Pons (tissue), 1 donor: ENCODE measurements around the gene GAB2.

Experiments
- DNase-seq: peaks from one replicate; pipeline ENCODE4 v3.0.0-alpha.2; 2016; ENCODE audit warnings: low spot score

GAB2 gene

DNA sequence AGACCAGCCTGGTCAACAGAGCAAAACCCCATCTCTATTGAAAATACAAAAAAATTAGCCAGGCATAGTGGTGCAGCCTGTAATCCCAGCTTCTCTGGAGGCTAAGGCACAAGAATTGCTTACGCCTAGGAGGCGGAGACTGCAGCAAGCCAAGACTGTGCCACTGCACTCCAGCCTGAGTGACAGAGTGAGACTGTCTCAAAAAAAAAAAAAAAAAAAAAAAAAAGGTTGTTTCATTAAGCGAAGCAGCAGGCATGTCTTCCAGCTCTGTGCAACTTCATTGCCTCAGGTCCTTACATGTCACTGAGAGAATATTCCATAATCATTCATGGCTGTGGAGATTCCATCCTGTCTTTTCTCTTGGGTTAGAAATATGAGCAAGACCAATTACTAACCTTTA lies 16.9 kb downstream of the GAB2 start:
- DNase-seq: no peak

DNA sequence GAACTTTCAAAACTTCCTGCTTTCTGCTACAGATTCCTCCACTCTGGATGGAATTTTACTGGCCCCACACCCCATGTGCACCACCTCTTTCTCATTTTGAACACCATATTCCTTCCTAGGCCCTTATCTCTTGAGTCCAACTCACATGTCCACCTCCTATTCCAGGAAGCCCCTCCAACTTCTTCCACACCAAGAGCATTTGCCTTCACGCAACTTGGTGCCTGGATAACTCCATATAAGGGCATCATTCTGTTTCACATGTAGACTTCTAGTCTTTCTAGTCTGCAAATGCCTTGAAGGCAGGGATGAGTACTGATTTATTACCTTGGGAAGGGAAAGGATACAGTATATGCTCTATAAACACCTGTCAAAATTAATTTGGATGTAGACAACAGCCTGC lies 17.5 kb downstream of the GAB2 start:
- no peak for DNase-seq

DNA sequence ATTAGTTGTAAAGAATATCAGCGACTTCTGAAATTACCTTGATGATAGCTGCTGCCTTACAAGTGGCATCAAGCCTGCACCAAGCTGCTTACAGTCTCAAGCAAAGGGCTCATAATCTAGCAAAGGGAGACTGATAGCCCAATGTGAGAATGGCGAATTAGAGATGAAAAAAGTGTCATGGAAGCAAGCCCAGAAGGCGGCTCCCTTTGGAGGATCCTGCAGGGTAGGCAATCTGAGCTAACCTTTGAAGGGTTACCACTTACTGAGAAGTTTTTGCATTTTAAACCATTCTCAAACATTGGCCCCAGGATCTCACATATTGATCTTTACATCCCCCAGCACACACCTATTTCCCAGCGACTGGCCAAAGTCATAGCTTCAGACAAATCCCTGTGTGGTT lies 18.5 kb downstream of the GAB2 start:
- DNase-seq: no peak

DNA sequence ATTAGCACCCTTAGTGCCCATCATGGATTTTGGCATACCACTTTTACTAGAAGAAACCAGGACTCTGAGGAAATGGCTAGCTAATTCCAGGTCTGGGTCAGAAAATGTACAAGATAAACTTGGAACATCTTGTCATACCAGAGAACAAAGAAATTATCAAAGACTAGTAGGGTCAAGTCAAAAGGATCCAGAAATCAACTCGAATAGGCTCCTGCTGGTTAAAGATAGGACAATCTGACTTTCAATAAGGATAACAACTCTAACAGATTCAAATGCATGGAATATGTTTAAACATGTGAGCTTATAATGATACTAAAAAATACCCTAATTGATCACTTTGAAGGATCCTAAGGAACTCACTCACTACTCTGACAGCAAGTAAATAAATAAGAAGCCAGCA lies 18.9 kb downstream of the GAB2 start:
- no peak for DNase-seq

DNA sequence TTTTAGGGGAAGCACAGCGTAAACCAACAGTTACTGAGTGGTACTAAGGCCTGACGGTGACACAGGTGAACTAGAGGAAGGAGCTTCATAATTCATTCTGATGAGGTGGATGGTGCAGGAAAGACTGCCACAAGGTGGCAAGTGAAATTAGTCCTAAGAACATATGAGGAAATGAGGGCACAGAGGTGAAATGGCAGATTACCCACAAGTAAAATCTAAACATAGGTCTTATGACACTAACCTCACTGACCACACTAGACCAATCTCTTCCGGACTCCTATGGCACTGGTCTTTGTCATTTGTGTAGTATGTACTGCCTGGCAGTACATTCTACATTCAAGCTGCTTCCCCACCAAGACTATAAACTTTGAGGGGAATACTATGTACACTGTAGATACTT lies 20.2 kb downstream of the GAB2 start:
- no peak for DNase-seq

DNA sequence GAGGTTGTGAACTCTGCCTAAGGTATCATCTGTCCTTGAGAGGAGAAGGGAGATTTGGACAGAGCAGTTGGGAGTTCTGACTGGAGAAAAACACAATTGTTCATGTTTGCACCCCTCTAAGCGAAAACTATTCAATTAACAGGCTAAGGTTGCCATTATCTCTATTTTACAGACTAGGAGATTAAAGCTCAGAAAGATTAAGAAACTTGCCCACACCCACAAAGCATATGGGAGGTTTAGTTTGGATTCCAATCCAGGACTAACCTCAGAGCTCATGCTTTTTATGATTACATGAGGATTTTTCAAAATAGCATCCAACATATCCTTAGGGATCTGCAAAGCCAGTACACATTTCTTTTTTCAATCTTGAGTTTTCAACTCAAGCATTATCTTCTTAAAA lies 22.0 kb downstream of the GAB2 start:
- DNase-seq: no peak

DNA sequence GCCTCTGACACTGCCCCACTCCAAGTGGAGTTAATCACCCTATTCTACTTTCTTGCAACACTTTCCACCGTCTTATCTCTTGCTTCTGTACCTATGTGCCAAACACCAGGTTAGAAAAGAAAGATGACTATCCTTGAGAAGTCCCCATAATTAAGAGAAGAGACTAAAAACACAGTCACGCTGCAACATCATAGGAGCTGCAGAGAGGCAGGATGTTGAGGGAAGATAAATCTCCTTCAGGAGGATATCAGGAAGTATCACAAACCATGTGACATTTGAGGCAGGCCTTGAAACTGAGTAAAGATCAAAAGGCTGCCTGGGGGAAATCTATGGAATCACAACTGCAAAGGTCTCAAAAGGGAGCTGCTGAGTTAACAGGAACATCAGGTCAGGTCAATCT lies 24.8 kb downstream of the GAB2 start:
- DNase-seq: no peak

DNA sequence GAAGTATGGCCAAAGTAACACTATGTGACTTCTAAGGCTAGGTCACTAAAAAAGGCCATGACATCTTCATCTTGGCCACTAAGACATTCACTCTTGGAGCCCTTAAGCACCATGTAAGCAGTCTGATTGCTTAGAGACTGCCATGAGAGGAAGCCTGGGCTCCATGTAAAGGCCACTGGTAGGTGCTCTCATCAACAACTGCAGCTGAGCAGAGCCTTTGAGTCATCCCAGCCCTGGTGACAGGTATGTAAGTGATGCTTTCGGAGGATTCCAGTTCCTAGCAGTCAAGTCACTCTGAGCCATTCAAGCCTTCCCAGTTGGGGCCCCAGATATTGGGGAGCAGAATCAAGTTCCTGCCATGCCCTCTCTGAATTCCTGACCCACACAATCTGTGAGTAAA lies 26.2 kb downstream of the GAB2 start:
- DNase-seq: no peak

DNA sequence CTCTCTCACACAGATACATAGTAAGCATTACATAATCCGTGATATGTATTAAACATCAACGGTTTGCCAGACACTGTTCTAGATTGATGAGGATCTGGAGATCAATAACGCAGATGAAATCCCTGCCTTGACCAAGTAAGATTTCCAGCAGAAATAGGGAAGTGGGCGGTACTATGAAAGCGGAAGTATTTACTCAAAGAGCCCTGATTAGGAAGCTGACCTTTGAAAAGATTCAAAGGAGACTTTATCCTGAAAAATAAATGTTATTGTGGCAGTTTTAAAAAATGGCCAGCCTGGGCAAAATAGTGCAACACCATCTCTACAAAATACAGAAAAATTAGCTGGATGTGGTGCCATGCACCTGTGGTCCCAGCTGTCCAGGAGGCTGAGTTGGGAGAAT lies 26.8 kb downstream of the GAB2 start:
- DNase-seq: peak; percentile 40

DNA sequence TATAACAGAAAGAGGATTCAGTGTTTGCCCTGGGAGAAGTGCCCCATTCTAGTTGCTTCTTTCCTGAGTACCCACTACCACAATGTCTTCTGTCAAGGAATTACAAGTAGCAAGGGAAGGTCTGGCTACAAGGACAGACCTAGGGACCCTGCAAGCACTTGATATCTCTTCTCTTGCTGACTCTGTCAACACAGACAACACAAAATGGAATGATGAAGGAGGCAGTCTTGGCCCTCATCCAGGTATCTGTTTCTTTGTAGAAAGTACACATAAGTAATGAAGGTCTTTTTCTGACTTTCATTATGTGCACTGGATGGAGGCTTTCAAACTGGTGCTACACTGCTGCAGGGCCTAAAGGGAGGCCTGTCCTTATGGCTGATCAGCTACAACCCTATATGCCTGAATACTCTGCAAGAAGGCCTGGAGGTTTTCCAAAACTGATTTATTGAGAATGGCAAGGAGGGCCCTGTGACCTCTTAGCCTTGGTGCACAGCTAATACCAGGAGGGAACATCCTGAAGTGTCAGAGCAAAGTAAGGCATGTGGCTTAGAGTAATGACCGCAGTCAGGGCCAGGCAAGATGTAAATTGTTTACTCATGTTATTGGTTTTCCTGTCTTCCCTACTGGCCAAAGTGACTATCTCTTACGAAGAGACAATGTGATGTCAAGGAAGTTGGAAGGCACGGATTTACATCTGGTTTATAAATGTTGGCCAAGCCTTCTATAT lies 31.2 kb downstream of the GAB2 start:
- DNase-seq: no peak

DNA sequence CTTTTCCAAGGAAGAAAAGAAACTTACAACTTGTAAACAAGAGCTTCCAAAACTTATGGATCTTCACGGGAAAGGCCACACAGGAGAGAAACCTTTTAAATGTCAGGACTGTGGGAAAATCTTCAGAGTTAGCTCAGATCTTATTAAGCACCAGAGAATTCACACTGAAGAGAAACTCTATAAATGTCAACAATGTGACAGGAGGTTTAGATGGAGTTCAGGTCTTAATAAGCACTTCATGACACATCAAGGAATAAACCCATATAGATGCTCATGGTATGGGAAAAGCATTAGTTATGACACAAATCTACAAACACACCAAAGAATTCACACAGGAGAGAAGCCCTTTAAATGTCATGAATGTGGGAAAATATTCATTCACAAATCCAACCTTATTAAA lies 32.4 kb downstream of the GAB2 start:
- DNase-seq: no peak

DNA sequence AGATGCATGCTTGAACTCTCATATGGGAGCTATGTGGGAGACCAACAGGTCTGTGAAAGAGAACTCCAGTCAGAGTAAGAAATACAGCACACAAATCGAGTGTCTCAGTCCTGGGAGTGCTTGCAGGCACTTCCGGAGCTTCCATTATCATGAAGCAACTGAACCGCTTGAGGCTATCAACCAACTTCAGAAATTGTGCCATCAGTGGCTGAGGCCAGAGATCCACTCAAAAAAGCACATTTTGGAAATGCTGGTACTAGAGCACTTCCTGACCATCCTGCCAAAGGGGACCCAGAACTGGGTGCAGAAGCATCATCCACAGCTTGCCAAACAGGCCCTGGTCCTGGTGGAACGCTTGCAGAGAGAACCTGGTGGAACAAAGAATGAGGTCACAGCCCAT lies 33.4 kb downstream of the GAB2 start:
- DNase-seq: no peak

DNA sequence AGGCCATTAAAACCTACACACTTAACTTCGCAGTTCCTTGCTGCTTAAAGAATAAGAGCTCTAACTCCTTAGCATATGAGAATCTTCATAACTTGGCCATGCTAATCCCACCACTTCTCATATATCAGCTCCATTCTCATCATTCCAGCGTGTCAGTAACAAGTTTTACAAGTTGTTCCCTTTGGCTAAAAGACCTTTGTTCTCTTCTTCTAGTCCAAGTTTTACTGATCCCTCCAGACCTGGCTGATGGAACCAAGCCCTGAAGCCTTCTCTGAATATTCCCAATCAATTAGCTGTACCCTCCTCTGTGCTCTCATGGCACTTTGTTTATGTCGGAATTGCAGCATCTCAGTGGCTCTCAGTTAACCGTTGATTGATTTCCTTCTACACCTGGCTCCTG lies 35.8 kb downstream of the GAB2 start:
- no peak for DNase-seq

DNA sequence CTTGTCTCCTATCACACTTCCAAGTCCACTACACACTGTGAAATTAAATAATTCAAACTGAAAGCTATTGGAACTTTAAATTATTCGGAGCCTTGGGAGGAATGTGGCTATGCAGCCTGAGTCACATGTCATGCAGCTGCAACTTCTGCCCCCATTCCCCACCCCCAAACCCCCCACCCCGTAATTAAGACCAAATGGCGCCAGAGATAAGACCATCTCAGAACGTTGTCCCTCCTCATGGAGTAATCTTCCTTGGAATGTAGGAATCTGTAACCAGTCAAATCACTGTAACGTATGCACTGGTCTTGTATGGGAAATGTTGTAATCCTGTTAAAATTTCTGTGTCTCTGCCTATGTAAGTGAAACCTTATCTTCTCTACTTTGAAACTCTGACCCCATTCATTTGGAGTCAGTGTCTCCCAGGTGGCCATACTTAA lies 37.0 kb downstream of the GAB2 start:
- DNase-seq: no peak

DNA sequence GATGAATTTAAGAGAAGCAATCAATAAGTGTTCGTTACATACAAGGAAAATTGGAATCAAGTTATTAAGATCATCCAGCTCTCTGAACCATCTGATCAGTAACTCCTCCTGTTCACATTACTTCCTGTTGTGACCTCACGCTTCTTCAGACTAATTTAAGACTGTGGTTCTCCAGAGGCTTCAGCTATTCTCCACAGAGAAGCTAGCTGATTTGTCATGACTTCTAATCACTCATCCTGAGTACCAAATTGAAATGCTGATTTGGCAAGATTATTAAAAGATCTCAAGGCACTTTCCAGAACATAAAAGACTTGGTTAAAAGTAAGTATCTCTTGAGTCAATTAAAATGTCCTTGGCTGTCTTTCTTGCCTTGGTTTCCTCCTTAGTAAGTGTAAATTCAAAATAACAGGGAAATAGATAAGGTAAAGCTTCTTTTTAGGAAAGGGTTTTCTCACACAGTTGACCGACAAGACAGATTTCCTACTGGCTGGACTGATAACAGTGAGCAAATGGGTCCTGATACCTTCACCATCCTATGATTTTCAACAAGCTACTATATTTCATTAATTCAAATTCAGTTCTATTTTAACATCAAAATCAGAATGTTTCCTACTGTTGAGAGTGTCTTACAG lies 38.5 kb downstream of the GAB2 start:
- DNase-seq: peak; percentile 63

DNA sequence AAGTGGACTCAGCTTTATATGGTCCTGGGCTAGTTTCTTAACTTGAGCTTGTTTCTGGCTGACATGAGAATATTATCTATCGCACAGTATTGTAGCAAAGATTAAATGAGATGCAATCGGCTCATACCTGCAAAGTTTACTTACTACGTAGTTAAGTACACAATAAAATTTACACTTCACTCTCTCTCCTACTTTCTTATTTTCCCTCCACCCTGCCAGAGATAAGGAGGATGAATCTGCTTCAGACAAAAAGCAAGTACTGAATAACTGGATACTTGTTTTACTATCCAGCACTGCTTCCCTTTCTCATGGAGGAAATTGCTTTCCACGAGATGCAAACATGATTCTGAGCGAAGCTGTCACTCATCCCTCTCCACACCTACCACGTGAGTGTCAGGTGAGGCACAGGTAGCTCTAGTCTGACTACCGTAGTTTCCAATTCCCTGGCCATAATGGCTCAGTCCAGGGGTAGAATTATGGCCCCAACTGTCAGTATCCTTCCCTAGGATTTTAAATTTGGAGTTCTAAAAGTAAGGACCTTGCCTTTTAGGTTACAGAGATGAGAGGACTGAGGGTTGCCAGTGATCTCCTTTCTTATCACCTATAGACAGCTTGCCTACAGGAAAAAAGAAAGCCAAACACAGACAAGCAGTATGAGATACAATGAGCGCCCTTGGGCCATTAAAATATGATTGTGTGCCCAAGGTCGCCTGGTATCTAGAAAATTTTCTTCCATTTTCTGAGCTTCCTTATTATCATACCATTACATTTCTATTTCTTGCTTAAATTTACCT lies 39.8 kb downstream of the GAB2 start:
- no peak for DNase-seq

DNA sequence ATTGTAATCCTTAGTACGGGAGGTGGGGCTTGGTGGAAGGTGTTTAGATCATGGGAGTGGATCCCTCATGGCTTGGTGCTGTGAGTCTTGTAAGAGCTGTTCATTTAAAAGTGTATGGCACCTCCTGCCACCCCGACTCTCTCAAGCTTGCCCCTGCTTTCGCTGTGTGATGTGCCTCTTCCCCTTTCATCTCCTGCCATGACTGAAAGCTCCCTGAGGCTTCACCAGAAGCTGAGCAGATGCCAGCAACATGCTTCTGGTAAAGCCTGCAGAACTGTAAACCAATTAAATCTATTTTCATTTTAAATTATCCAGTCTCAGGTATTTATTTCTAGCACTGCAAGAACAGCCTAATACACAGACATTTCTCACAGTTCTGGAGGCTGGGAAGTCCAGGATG lies 40.8 kb downstream of the GAB2 start:
- DNase-seq: no peak

DNA sequence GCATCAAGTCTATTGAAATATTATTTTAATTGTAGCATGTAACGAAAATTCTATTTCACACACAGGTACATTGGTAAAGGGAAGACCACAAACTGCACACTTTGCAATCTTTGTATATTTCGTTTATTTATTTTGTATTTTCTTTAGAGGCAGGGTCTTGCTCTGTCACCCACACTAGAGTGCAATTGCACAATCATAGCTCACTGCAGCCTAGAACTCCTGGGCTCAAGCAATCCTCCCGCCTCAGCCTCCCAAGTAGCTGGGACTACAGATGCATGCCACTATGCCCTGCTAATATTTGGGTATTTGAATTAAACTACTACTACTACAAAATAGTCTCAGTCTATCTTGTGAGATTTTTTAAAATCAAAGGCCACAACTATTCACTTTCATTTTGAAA lies 42.7 kb downstream of the GAB2 start:
- DNase-seq: no peak

DNA sequence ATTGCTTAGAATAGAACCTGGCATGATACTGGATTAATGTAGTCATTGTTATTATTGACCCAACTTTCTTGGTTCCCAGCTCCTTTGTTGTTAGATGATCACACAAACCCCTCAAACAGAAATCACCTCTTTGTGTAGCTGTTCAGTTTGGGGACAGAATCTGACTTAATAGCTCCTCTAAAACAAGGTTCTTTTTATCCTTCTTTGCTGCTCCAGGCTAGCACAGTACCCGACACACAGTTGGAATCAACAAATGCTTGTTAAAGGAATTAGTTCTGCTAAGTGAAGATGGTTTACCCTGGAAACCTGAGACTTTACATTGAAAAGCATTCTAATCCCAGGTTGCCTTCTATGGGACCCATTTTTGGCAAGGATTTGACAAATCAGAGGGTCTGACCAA lies 43.9 kb downstream of the GAB2 start:
- peak; percentile 83 for DNase-seq

DNA sequence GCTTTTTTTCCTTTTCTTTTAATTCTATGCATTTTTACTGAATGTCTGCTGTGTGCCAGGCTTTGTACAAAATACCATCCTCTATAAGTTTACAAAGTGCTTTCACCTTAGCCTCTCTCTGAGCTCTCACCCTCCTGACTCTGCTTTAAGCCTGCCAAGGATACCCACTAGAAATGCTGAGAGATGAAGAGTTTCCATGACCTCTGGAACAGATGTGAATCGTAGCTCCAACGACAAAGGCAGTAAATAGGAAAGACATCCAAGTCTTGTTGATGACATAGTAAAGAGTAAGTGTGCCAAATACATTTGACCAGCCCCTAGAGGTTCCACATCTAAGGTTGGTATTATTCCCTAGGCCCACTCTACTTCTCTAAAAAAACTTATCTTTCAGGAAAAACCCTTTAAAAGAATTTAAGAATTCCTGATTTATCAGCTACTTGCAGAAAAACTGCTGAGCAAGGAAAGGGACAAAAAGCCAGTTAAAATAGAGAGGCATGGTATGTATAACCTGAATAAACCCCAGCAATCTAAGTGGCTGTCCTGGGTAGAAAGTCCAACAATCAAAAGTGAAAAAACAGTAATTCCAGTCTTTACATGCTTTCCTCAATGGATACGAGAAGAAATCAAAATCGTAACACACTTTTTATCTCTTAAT lies 45.4 kb downstream of the GAB2 start:
- peak; percentile 64 for DNase-seq

DNA sequence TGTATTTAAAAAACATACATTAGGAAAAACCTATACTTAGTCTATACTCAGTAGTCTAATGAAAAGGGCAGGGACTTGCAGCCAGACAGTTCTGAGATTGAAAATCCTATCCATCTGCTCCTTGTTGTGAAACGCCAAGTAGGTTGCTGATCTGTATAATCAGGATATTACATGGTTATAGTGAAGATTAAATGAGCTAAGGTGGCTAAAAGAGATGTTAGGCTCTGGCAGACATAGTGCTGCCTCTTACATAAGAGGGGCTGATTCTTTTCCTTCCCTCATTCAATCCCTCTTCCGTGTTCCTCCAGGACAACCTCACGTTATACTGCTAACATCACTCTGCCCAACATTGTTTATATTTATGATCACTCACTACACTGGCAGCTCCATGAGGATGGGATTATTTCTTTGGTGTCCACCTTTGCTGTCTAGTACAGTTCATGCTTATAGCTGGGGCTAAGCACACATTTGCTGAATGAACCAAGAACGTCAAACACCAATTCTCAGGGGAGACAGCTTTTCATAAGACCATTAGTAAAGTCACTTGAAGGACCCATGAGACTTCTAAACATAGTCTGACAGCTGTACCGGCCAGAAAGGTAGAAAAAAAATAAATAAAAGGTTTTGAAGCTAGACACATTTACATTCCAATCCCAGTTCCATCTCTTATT lies 46.3 kb downstream of the GAB2 start:
- peak; percentile 59 for DNase-seq
